Loucy (cell line): Measurements from ENCODE around the gene GPR78.

Source experiments
- H2AFZ ChIP-seq: fragments of 200-600 bp; sonication (generic); 2 replicates; pipeline ENCODE4 v1.6.0; 2016; ENCODE audit warnings: antibody characterized with exemption, mild to moderate bottlenecking, low read length, moderate library complexity
- H3F3A ChIP-seq: fragments of 200-600 bp; 2 replicates; pipeline ENCODE4 v1.6.0; 2016; ENCODE audit warnings: antibody characterized with exemption, low read depth, mild to moderate bottlenecking
- H3K27me3 ChIP-seq: fragments of 200-600 bp; sonication (generic); 2 replicates; pipeline ENCODE4 v1.6.1; 2014; ENCODE audit warnings: low read length, mild to moderate bottlenecking; ENCODE audit not compliant: insufficient read depth, poor library complexity, severe bottlenecking
- H3K36me3 ChIP-seq: fragments of 200-600 bp; sonication (generic); 2 replicates; pipeline ENCODE4 v1.6.1; 2016; ENCODE audit warnings: low read length; ENCODE audit not compliant: insufficient read depth
- H3K4me1 ChIP-seq: fragments of 200-600 bp; sonication (generic); 2 replicates; pipeline ENCODE4 v1.5.1; 2014; ENCODE audit warnings: low read length, mild to moderate bottlenecking; ENCODE audit not compliant: insufficient read depth, poor library complexity, severe bottlenecking
- H3K4me2 ChIP-seq: fragments of 200-600 bp; sonication (generic); 2 replicates; pipeline ENCODE4 v1.6.0; 2014; ENCODE audit warnings: antibody characterized with exemption, low read length, low read depth, mild to moderate bottlenecking; ENCODE audit not compliant: poor library complexity, severe bottlenecking
- H3K4me3 ChIP-seq: fragments of 200-600 bp; sonication (generic); 2 replicates; pipeline ENCODE4 v1.5.1; 2014; ENCODE audit warnings: low read length, mild to moderate bottlenecking, mixed read lengths; ENCODE audit not compliant: poor library complexity, severe bottlenecking
- H3K79me2 ChIP-seq: fragments of 200-600 bp; sonication (generic); 2 replicates; pipeline ENCODE4 v1.6.1; 2014; ENCODE audit warnings: low read length; ENCODE audit not compliant: insufficient read depth
- H3K9ac ChIP-seq: fragments of 200-600 bp; sonication (generic); 2 replicates; pipeline ENCODE4 v1.6.0; 2014; ENCODE audit warnings: mild to moderate bottlenecking, low read depth, low read length, moderate library complexity; ENCODE audit not compliant: poor library complexity, severe bottlenecking
- H3K9me2 ChIP-seq: fragments of 200-600 bp; sonication (generic); replicated peaks from 2 replicates; pipeline ENCODE4 v1.6.1; 2016; ENCODE audit warnings: low read depth, low read length, mixed read lengths
- H3K9me3 ChIP-seq: fragments of 200-600 bp; sonication (generic); 2 replicates; pipeline ENCODE4 v1.6.1; 2014; ENCODE audit warnings: mild to moderate bottlenecking, antibody characterized with exemption, low read length, low read depth; ENCODE audit not compliant: insufficient read depth
- H4K20me1 ChIP-seq: fragments of 200-600 bp; sonication (generic); 2 replicates; pipeline ENCODE4 v1.6.0; 2014; ENCODE audit warnings: antibody characterized with exemption, low read length, mild to moderate bottlenecking; ENCODE audit not compliant: insufficient read depth, poor library complexity, severe bottlenecking
- EZH2phosphoT487 ChIP-seq: fragments of 200-600 bp; IDR thresholded peaks from 2 replicates; pipeline ENCODE4 v1.6.1; 2018; ENCODE audit warnings: antibody characterized with exemption, mild to moderate bottlenecking, moderate library complexity, borderline replicate concordance
- TF ChIP-seq, protein P1 (sequence below): fragments of 200-600 bp; sonication (generic); conservative IDR thresholded peaks from 2 replicates; pipeline ENCODE4 v1.5.1; 2014; ENCODE audit warnings: mild to moderate bottlenecking, antibody characterized with exemption, low read length

The GPR78 gene

DNA sequence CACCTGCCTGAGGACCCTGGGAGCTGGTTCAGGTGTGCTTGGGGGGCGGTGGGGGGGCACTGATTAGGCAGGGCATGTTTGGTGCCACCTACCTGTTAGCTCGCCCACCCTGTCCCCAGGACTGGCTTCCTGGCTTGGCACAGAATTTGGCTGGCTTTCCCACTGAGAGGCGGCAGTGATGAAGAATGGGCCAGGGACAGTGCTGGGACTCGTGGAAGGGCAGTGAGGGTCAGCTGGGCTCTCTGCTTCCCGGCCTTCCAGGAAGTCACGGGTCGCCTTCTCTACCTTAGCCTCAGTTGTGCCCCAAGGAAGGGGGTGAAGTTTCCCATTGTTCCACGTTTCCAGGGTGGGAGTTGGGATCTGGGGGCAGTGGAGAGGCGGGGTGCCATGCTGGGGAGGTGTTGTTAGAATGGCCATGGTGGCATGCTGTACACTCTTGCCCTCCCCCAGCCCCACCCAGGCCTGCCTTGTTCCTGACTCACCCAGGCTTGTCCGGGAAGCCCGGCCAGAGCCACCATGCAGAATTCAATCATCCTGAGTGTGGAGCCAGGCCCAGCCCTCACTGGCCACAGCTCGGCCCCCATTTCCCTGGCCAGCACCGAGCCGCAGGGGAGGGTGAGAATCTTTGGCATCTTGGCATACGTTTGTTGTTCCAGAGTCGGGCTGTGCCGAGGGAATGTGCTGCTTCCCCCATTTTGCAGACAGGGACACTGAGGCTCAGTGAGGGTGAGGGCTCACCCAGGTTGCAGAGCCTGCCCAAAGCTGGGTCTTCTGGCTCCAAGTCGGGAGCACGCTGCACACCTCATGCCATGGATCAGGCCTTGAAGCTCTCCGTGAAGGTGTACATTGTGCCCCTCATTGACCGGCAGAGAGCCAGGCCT, 21.9 kb upstream of the GPR78 start:
- H3K4me1 ChIP-seq: no peaks in the 10 kb centered on the region
- no peaks in the 10 kb centered on the region for H3K36me3 ChIP-seq
- no peak overlapping the region for H3K4me3 ChIP-seq
- H3K4me2 ChIP-seq: no peak overlapping the region
- H3F3A ChIP-seq: no peaks in the 10 kb centered on the region
- H3K9me2 ChIP-seq: no peaks in the 10 kb centered on the region
- H3K27me3 ChIP-seq: no peaks in the 10 kb centered on the region
- TF ChIP-seq, protein P1, sequence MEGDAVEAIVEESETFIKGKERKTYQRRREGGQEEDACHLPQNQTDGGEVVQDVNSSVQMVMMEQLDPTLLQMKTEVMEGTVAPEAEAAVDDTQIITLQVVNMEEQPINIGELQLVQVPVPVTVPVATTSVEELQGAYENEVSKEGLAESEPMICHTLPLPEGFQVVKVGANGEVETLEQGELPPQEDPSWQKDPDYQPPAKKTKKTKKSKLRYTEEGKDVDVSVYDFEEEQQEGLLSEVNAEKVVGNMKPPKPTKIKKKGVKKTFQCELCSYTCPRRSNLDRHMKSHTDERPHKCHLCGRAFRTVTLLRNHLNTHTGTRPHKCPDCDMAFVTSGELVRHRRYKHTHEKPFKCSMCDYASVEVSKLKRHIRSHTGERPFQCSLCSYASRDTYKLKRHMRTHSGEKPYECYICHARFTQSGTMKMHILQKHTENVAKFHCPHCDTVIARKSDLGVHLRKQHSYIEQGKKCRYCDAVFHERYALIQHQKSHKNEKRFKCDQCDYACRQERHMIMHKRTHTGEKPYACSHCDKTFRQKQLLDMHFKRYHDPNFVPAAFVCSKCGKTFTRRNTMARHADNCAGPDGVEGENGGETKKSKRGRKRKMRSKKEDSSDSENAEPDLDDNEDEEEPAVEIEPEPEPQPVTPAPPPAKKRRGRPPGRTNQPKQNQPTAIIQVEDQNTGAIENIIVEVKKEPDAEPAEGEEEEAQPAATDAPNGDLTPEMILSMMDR: no peak
- no peak for TF ChIP-seq EZH2phosphoT487
- H2AFZ ChIP-seq: no peak overlapping the region
- H4K20me1 ChIP-seq: no peaks in the 10 kb centered on the region
- H3K9me3 ChIP-seq: peaks cover 7% of the 10 kb centered on the region; the same call in 1 of the 2 replicates
- H3K79me2 ChIP-seq: no peaks in the 10 kb centered on the region
- H3K9ac ChIP-seq: no peak overlapping the region

DNA sequence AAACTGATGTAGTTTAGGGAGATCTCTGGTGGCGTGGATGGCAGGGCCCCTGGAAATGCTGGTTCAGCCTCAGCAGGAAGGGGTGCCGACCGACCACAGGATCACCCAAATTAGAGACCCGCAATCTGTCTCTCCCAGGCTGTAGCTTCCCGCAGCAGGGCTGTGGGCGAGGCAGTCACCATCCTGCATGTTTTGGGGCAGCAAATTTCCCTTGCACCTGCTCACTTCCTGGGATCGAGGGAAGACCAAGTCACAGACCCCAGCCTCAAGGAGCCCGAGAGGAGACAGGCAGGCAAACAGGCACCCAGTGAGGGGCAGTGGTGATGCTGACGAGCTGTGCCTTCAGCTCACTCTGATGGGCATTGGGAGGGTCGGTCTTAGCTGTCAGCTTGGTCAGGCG, 21.2 kb upstream of the GPR78 start:
- TF ChIP-seq, protein P1: no peak
- no peak for TF ChIP-seq EZH2phosphoT487
- Histone ChIP-seq H2AFZ (no peak overlapping the region), H3K9me2 (no peaks in the 10 kb centered on the region), H3K4me1 (no peaks in the 10 kb centered on the region), H4K20me1 (no peaks in the 10 kb centered on the region), H3K9ac (no peak overlapping the region), H3K27me3 (no peaks in the 10 kb centered on the region), H3K9me3 (peaks cover 7% of the 10 kb centered on the region; the same call in 1 of the 2 replicates), H3K4me2 (no peak overlapping the region), H3K36me3 (no peaks in the 10 kb centered on the region), H3F3A (no peaks in the 10 kb centered on the region), H3K79me2 (no peaks in the 10 kb centered on the region), H3K4me3 (no peak overlapping the region)

DNA sequence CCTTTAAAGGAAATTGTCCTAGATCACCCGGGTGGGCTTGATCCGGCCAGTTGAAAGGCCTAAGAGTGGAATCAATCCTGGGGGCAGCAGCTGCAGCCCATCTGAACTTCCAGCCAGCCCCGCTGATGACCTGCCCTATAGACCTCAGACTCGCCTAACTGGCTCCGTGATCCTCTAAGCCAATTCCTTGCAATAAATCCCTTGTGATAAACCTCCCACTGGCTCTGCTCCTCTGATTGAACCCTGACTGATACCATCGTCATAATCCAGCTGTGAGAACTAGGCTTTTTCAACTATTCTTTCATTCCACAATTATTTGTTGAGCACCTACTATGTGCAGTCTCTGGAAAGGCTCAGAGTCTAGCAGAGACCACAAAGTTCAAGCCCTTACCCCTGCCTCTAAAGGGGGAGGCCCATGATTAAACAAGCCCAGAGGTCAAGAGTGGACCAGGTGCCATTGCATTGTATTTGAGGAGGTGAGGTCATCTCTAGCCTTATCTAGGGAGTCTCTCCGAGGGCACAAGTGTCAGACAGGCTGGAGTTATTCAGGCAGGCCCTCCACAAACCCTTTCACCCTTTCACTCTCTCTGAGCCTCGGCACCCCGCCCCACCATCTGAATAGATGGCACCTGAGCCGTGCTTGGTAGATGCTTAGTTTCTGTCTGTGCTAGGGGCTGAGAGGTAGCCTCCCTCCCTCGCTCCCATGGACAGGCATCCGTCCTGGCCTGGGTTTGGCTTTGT, 20.5 kb upstream of the GPR78 start:
- Histone ChIP-seq H3F3A (no peaks in the 10 kb centered on the region), H3K9me2 (no peaks in the 10 kb centered on the region), H3K79me2 (no peaks in the 10 kb centered on the region), H2AFZ (no peak overlapping the region), H3K36me3 (no peaks in the 10 kb centered on the region), H3K4me2 (no peak overlapping the region), H3K27me3 (no peaks in the 10 kb centered on the region), H3K9me3 (peaks cover 7% of the 10 kb centered on the region; the same call in 1 of the 2 replicates), H3K4me3 (no peak overlapping the region), H3K4me1 (no peaks in the 10 kb centered on the region), H4K20me1 (no peaks in the 10 kb centered on the region), H3K9ac (no peak overlapping the region)
- TF ChIP-seq, protein P1: no peak
- TF ChIP-seq EZH2phosphoT487: no peak
